Mesenchymal stem cell (in vitro differentiated cells and primary cell): ENCODE results near the gene ASIC4.
A peak's percentile ranks its signal among the peaks of the same experiment; 100 is the strongest.

ENCODE experiments used
- DNase-seq: peaks from one replicate; pipeline ENCODE4 v3.0.0-alpha.2; 2013
- H2AFZ ChIP-seq: one replicate; pipeline ENCODE4 v1.6.1; 2013; ENCODE audit warnings: low read depth, mild to moderate bottlenecking, control low read depth, inconsistent platforms, low read length, moderate library complexity
- H2AK5ac ChIP-seq: 2 replicates; pipeline ENCODE4 v1.6.1; 2013; ENCODE audit warnings: low read length, moderate library complexity, mild to moderate bottlenecking, inconsistent platforms; ENCODE audit not compliant: severe bottlenecking
- H2BK120ac ChIP-seq: one replicate; pipeline ENCODE4 v1.6.1; 2013; ENCODE audit warnings: low read depth, mild to moderate bottlenecking, inconsistent platforms, low read length, moderate library complexity
- H2BK12ac ChIP-seq, 2 experiments: one replicate each; pipeline ENCODE4 v1.6.1; 2013; ENCODE audit warnings: inconsistent platforms in 2 of 2, low read length in 2 of 2, mild to moderate bottlenecking in 2 of 2, moderate library complexity in 2 of 2, control low read depth in 1 of 2
- H2BK15ac ChIP-seq: one replicate; pipeline ENCODE4 v1.6.1; 2013; ENCODE audit warnings: mild to moderate bottlenecking, low read depth, inconsistent platforms; ENCODE audit not compliant: poor library complexity, severe bottlenecking
- H2BK5ac ChIP-seq: 2 replicates; pipeline ENCODE4 v1.6.1; 2013; ENCODE audit warnings: low read depth, mild to moderate bottlenecking, low read length, control low read depth, inconsistent platforms; ENCODE audit not compliant: poor library complexity, severe bottlenecking
- H3K14ac ChIP-seq, 2 experiments: one replicate each; pipeline ENCODE4 v1.6.1; 2013; ENCODE audit warnings: inconsistent platforms in 2 of 2, low read length in 2 of 2, control low read depth in 1 of 2, mild to moderate bottlenecking in 1 of 2, moderate library complexity in 1 of 2
- H3K18ac ChIP-seq, 2 experiments: one replicate each; pipeline ENCODE4 v1.6.1; 2013; ENCODE audit warnings: inconsistent platforms in 2 of 2, low read length in 2 of 2, control low read depth in 1 of 2, low read depth in 1 of 2, mild to moderate bottlenecking in 1 of 2
- H3K23ac ChIP-seq, 2 experiments: one replicate each; pipeline ENCODE4 v1.6.1; 2013; ENCODE audit warnings: inconsistent platforms in 2 of 2, low read length in 2 of 2, mild to moderate bottlenecking in 2 of 2, moderate library complexity in 2 of 2, control low read depth in 1 of 2
- H3K27ac ChIP-seq: 2 replicates; pipeline ENCODE4 v1.5.1; 2013; ENCODE audit warnings: mild to moderate bottlenecking, moderate library complexity, low read length, control low read depth, inconsistent platforms; ENCODE audit not compliant: poor library complexity, severe bottlenecking
- H3K27me3 ChIP-seq, 2 experiments: 2 replicates each; pipeline versions ENCODE4 v1.6.1 to v1.7.0; 2013; ENCODE audit warnings: low read length in 2 of 2, mild to moderate bottlenecking in 2 of 2, moderate library complexity in 2 of 2, control low read depth in 1 of 2, inconsistent platforms in 1 of 2; ENCODE audit not compliant: control insufficient read depth in 1 of 2, insufficient read depth in 1 of 2
- H3K36me3 ChIP-seq, 2 experiments: 2 replicates each; pipeline versions ENCODE4 v1.6.1 to v1.7.0; 2013; ENCODE audit warnings: low read length in 2 of 2, control low read depth in 1 of 2, inconsistent platforms in 1 of 2, low read depth in 1 of 2, mild to moderate bottlenecking in 1 of 2; ENCODE audit not compliant: insufficient read depth in 2 of 2, control insufficient read depth in 1 of 2
- H3K4ac ChIP-seq, 2 experiments: one replicate each; pipeline ENCODE4 v1.6.1; 2013; ENCODE audit warnings: inconsistent platforms in 2 of 2, low read length in 2 of 2, mild to moderate bottlenecking in 2 of 2, moderate library complexity in 2 of 2, control low read depth in 1 of 2, low read depth in 1 of 2
- H3K4me1 ChIP-seq: 2 replicates; pipeline ENCODE4 v1.6.1; 2013; ENCODE audit warnings: low read depth, low read length, control low read depth; ENCODE audit not compliant: control insufficient read depth, insufficient read depth
- H3K4me2 ChIP-seq: 2 replicates; pipeline ENCODE4 v1.6.1; 2013; ENCODE audit warnings: low read length, mild to moderate bottlenecking, inconsistent platforms; ENCODE audit not compliant: poor library complexity, severe bottlenecking
- H3K4me3 ChIP-seq, 2 experiments: 2 replicates each; pipeline versions ENCODE4 v1.5.1 to v1.7.0; 2013; ENCODE audit warnings: low read length in 2 of 2, mild to moderate bottlenecking in 2 of 2, control low read depth in 1 of 2, low read depth in 1 of 2; ENCODE audit not compliant: insufficient read depth in 1 of 2
- H3K79me1 ChIP-seq: replicated peaks from 2 replicates; pipeline ENCODE4 v1.6.1; 2013; ENCODE audit warnings: mild to moderate bottlenecking, control low read depth, low read length, inconsistent platforms; ENCODE audit not compliant: poor library complexity, severe bottlenecking
- H3K9ac ChIP-seq: 2 replicates; pipeline ENCODE4 v1.7.0; 2013; ENCODE audit warnings: mild to moderate bottlenecking, low read length, moderate library complexity
- H3K9me3 ChIP-seq: 2 replicates; pipeline ENCODE4 v1.7.0; 2013; ENCODE audit warnings: mild to moderate bottlenecking, low read length; ENCODE audit not compliant: control insufficient read depth
- H4K8ac ChIP-seq: one replicate; pipeline ENCODE4 v1.6.1; 2013; ENCODE audit warnings: inconsistent platforms, mild to moderate bottlenecking, low read length, moderate library complexity
- H4K91ac ChIP-seq: one replicate; pipeline ENCODE4 v1.6.1; 2013; ENCODE audit warnings: mild to moderate bottlenecking, low read length, inconsistent platforms
- WGBS: methylation state at CpG from one replicate; pipeline ENCODE4 v1.1.7; 2013; ENCODE audit warnings: mixed read lengths; 5-methylcytosine and 5-hydroxymethylcytosine counted together

Gene ASIC4

GRCh38 chr2:219555956-219556355 lies 41.7 kb downstream of the ASIC4 start:
- Histone ChIP-seq H3K79me1 (no peaks in the 10 kb centered on the region), H3K9me3 (no peaks in the 10 kb centered on the region), H2BK12ac (no peak overlapping the region), H3K36me3 (peaks cover 0 to 4% of the 10 kb centered on the region in 2 experiments), H3K4me1 (peaks cover 30% of the 10 kb centered on the region), H3K18ac (no peak overlapping the region), H2AK5ac (no peak overlapping the region), H3K4me2 (no peak overlapping the region), H2BK15ac (no peak overlapping the region), H2AFZ (no peak overlapping the region), H4K91ac (no peak overlapping the region), H2BK120ac (no peak overlapping the region), H3K9ac (no peak overlapping the region), H3K4ac (no peak overlapping the region), H3K14ac (no peak overlapping the region), H2BK5ac (no peak overlapping the region), H3K27ac (no peak overlapping the region), H3K23ac (no peak overlapping the region), H3K4me3 (no peak overlapping the region), H3K27me3 (peaks cover 13 to 17% of the 10 kb centered on the region in 2 experiments), H4K8ac (no peak overlapping the region)
- 95% methylated on average over 19 of the region's 20 CpGs for WGBS
- DNase-seq = no peak

GRCh38 chr2:219556413-219556812 lies 42.1 kb downstream of the ASIC4 start:
- H2AFZ ChIP-seq = no peak overlapping the region
- H3K23ac ChIP-seq = no peak overlapping the region
- H3K4me1 ChIP-seq = peaks cover 30% of the 10 kb centered on the region
- 92% methylated on average over 19 of the region's 19 CpGs for WGBS
- H4K91ac ChIP-seq = peak overlapping the region; percentile 46
- H3K14ac ChIP-seq = no peak overlapping the region
- no peak overlapping the region for H3K4me3 ChIP-seq
- H3K27ac ChIP-seq = no peak overlapping the region
- H3K4me2 ChIP-seq = no peak overlapping the region
- H3K27me3 ChIP-seq = peaks cover 13 to 17% of the 10 kb centered on the region in 2 experiments
- no peak for DNase-seq
- H3K4ac ChIP-seq = no peak overlapping the region
- no peaks in the 10 kb centered on the region for H3K9me3 ChIP-seq
- no peak overlapping the region for H3K9ac ChIP-seq
- H3K18ac ChIP-seq = no peak overlapping the region
- no peak overlapping the region for H2BK12ac ChIP-seq
- H2AK5ac ChIP-seq = no peak overlapping the region
- H4K8ac ChIP-seq = no peak overlapping the region
- H2BK15ac ChIP-seq = no peak overlapping the region
- H3K36me3 ChIP-seq = peaks cover 0 to 3% of the 10 kb centered on the region in 2 experiments
- H2BK5ac ChIP-seq = no peak overlapping the region
- H3K79me1 ChIP-seq = no peaks in the 10 kb centered on the region
- no peak overlapping the region for H2BK120ac ChIP-seq

- Histone ChIP-seq H2AFZ (no peak overlapping the region), H3K27ac (no peak overlapping the region), H3K79me1 (no peaks in the 10 kb centered on the region), H3K9ac (no peak overlapping the region), H3K4me3 (no peak overlapping the region), H2BK15ac (no peak overlapping the region), H3K4me2 (no peak overlapping the region), H2BK12ac (no peak overlapping the region), H3K14ac (no peak overlapping the region), H3K36me3 (peaks cover under 1 to 6% of the 10 kb centered on the region in 2 experiments), H2BK120ac (no peak overlapping the region), H3K4ac (no peak overlapping the region), H3K9me3 (no peaks in the 10 kb centered on the region), H3K18ac (no peak overlapping the region), H3K4me1 (peaks cover 27% of the 10 kb centered on the region), H3K23ac (no peak overlapping the region), H2AK5ac (no peak overlapping the region), H4K8ac (no peak overlapping the region), H3K27me3 (peaks cover 7 to 19% of the 10 kb centered on the region in 2 experiments), H4K91ac (no peak overlapping the region), H2BK5ac (no peak overlapping the region)
- DNase-seq = no peak
- WGBS = 90% methylated on average over 21 of the region's 21 CpGs
Observed at GRCh38 chr2:219557320-219557719, 43.0 kb downstream of the ASIC4 start.

- Histone ChIP-seq H3K27ac (no peak overlapping the region), H2AFZ (no peak overlapping the region), H3K14ac (no peak overlapping the region), H3K18ac (no peak overlapping the region), H4K91ac (no peak overlapping the region), H2AK5ac (no peak overlapping the region), H3K79me1 (no peaks in the 10 kb centered on the region), H2BK15ac (no peak overlapping the region), H4K8ac (no peak overlapping the region), H3K4me2 (no peak overlapping the region), H3K4me3 (no peak overlapping the region), H3K9ac (no peak overlapping the region), H3K36me3 (peaks cover 8 to 10% of the 10 kb centered on the region in 2 experiments), H3K27me3 (peaks cover 5 to 18% of the 10 kb centered on the region in 2 experiments), H2BK120ac (no peak overlapping the region), H3K23ac (no peak overlapping the region), H2BK12ac (no peak overlapping the region), H3K4ac (no peak overlapping the region), H3K4me1 (peaks cover 24% of the 10 kb centered on the region), H3K9me3 (no peaks in the 10 kb centered on the region), H2BK5ac (no peak overlapping the region)
- DNase-seq = no peak
- WGBS = 91% methylated on average over 25 of the region's 25 CpGs
Observed at GRCh38 chr2:219557791-219558785, 43.8 kb downstream of the ASIC4 start.
